DMS 273 (cell line): ENCODE data around the gene STXBP6.
"Not testable (repeated sequence)": the region's sequence is repeated elsewhere in the genome, so short reads cannot be mapped to it uniquely, and the experiment has no call there.

Experiments used
- DNase-seq: peaks from one replicate; lab custom pipeline; 2025; ENCODE audit not compliant: unreplicated experiment; lab: John Stamatoyannopoulos, UW

Gene STXBP6

GRCh38 chr14:24990050-24990449, 59.9 kb downstream of the STXBP6 start:
- no peak for DNase-seq

GRCh38 chr14:24988760-24989159, 61.2 kb downstream of the STXBP6 start:
- no peak for DNase-seq

DNA sequence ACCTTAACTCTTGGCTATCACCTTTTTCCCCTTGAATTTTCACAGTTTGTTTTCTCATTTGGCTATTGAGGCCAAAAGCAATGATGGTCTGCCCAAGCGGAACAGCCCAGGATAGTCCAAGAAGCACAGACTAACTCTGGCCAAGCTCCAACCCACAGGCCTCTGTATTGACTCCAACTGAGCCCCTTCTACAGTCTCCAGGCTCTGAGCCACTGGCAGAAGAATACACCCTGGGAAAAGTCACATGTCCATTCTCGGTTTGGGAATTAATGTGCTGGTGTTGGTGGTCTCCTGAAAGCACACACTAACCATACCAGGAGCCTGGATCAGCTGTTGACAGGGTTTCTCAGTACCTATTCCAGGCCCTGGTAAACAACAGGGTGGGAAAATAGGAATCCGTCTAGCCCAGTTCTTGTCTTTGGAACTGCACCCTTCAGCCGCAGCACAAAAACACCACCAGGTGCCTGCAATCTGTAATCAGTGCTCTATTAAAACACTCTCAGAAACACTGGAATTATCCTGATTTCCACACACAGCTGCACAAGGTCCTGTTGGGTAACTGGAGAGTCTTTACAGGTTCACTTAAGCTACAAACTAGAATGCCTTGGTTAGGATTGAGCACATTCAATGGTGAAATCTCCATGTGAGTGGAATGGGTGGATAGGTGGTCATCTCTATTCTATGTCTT, 63.6 kb downstream of the STXBP6 start:
- peak; percentile 33 for DNase-seq

DNA sequence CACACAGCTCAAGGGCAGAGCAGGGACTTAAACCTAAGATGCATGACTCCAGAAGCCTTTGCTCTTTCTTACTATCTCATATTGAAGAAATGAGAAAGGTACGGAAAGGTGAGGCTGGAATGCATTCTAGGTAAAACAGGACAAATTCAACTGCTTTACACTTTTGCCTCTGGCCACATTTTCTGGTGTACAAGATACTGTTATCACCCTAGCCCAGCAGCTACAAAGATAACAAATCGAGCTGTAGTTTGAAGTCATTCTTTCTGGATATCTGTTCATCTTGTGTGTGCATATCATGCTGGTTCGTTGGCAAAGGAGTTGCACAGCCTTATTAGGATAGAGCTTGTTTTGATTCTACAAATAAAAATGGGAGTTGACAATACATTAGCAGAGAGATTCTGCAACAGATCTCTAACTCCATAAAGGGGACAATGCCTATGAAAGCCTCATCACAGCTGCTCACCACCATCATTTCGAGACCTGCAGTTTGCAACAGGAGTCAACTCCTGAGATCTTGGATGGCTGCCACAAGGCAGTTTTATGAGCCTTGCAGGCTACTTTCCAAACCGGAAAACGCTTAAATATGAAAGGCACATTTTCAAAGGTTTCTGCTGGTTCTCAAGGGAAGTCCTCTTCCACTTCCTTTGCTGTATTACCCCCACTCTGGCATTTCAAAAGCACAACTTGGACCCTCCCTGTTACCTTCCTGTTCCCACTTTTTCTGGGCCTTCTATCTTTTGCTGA, 64.9 kb downstream of the STXBP6 start:
- DNase-seq: peak; percentile 83

DNA sequence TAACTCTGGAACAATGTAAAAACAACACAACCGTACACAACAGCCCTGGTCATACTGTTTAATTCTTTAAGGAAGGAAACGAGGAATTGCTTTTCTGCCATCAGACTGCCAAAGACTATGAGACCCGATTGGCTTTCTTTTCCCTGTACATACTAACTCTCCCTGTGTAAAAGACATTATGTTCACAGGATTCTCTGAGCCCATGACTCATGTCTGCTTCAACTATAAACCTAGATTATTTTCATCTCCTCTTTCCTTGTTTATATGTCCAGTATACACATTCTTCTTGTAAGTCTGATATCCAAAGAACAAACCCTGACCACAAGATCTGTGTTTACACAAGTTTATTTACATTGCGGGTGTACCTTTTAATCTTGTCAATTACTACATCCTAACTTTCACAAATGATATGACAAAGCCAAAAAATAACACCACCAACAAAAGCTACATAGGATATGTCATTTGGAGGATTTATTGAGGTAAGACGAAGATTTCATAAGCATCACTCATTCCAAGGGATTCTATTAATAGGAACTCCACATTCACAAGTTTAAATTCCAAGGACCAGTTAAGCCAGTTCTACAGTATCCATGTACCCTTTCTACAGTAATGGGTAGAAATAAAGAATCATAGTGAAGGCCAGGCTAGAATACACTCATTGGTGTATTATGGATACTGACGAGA, 67.3 kb downstream of the STXBP6 start:
- no peak for DNase-seq

- DNase-seq: no peak
Observed at GRCh38 chr14:24979725-24980239, 70.2 kb downstream of the STXBP6 start.

GRCh38 chr14:24978862-24979724, 70.9 kb downstream of the STXBP6 start:
- DNase-seq: no peak

- no peak for DNase-seq
Observed at GRCh38 chr14:24976602-24977001, 73.3 kb downstream of the STXBP6 start.

GRCh38 chr14:24975393-24975792, 74.6 kb downstream of the STXBP6 start:
- no peak for DNase-seq

GRCh38 chr14:24974591-24975374, 75.2 kb downstream of the STXBP6 start:
- no peak for DNase-seq

- no peak for DNase-seq
Observed at GRCh38 chr14:24972844-24973243, 77.1 kb downstream of the STXBP6 start.

DNA sequence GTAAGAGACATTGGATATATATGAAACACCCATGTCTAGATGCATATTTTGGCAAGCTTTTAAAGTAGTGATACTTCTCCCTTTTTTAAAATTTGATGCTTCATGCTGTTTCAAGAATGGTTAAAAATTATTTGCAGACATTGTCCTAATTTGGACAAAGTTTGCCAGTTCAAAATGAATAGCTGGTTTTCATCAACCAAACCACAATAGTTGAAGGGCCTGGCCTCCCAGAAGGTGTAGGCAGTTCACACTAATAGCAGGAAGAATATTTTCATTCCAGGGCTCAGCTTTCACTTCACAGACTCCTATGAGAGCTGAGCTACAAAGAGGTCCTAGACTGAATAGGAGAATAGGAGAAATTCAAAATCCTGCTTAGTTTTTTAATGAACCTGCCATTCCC, 78.7 kb downstream of the STXBP6 start:
- no peak for DNase-seq

DNA sequence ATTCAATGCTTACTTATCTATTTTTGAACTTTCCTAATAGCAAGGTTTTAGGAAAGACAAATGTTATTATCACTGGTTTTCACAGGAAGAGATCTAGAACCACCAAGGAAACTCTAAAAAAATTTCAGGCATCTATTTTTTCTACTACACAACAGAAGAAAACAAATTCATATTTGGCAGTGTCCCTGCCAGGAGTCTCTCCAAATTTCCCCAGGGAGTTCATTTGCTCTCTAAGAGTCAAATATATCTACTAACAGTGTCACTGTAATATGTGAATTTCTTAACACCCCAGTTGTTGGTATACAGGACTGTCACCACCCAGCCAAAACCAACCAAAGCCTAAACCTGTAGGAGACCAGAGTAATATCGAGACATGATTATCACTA, 83.4 kb downstream of the STXBP6 start:
- DNase-seq: no peak

DNA sequence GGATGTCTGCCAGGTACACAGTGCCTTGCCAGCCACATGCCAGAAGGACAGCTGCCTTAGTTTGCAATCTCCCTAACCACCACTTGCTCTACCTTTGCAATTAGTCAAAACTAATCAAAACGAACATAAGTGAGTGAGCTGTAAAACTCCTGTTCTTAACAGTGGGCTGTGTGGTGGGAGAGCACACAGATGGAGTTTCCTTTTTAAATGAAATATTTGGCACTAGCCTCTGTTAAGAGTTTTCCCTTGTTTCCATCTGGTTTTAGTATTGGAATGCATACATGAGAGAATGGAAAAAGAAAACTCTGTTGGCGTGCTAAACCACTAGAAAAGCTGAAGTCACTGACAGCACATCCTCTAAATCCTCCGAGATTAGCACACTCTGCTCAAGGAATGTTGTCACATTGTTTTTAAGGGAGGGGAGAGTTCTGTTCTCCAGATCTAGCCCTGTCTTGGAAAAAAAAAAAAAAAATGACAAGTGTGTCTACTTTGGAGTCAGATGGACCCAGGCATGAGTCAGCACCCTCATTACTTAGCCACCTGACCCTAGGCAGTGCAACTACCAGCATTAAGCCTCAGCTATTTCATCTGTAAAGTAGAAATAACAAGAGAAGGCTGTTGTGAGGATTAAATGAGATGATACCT, 83.9 kb downstream of the STXBP6 start:
- DNase-seq: peak; percentile 66

DNA sequence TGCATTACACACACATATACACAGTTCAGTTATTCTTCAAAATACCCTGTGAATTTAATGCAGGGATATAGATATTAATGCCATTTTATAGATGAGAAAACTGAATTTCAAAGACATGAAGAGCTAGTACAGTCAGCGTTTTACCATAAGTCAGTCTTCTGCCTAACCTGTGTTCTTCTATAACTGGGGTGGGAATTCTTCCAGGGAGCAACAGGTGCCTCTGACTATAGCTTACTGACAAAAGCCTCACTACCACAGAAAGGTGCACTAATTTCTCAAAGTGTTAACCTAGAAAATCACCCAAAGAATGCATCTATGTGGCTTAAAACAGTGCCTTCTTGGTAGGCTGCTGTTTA, 84.4 kb downstream of the STXBP6 start:
- no peak for DNase-seq

GRCh38 chr14:24964591-24964990, 85.4 kb downstream of the STXBP6 start:
- DNase-seq: no peak

- no peak for DNase-seq
Observed at GRCh38 chr14:24964048-24964447, 85.9 kb downstream of the STXBP6 start.

DNA sequence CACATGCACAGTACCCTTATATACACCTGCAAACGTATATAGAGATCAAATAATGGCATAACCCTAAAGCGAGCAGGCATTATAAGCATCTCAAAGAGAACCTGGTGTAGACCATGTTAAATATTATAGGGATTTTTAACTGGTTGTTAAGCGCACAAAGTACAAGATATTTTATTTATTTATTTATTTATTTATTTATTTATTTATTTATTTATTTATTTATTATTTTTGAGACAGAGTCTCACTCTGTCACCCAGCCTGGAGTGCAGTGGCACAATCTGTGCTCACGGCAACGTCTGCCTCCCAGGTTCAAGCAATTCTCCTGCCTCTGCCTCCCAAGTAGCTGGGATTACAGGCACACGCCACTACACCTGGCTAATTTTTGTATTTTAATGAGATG, 87.8 kb downstream of the STXBP6 start:
- not testable (repeated sequence) for DNase-seq

DNA sequence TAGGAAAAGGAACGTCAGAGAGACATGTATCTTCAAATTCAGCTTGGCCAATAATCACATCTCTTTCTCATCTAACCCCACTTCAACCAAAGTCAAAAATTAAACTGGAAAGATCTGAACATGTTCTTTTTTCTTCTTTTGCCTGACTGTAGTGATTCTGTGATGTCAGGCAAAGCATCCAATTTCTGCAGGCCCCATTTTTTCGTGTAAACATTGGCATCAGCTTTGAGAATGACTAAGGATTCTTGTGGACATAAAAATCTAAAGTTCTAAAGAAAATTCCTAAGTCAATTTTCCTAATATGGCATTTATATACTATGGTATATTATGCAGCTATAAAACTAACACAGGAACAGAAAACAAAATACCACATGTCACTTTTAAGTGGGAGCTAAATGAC, 89.1 kb downstream of the STXBP6 start:
- DNase-seq: no peak
